Prostate gland (tissue), 2 donors: ENCODE data around the gene MAD2L2. TPM values are rescaled to one million over a fixed set of nuclear protein-coding genes. Genes with fewer than 3 reads are reported as not detected.

Experiments used
- DNase-seq: peaks from one replicate; pipeline ENCODE4 v3.0.0-alpha.2; 2019; ENCODE audit warnings: low spot score
- H3K27ac ChIP-seq, 2 donors: fragments of 200-600 bp; sonication (generic); 2 replicates each; pipeline ENCODE4 v1.5.1; 2017 to 2019
- H3K27me3 ChIP-seq: fragments of 200-600 bp; sonication (generic); replicated peaks from 2 replicates; pipeline ENCODE4 v1.5.1; 2019; ENCODE audit not compliant: insufficient read depth
- H3K36me3 ChIP-seq, 2 donors: fragments of 200-600 bp; sonication (generic); 1 replicate in 1 of 2; 2 replicates in 1 of 2; pipeline versions ENCODE4 v1.5.1 to v1.8.1; 2017 to 2019
- H3K4me1 ChIP-seq: fragments of 200-600 bp; sonication (generic); replicated peaks from 2 replicates; pipeline ENCODE4 v1.5.1; 2019
- H3K4me3 ChIP-seq, 2 donors: fragments of 200-600 bp; sonication (generic); 2 replicates each; pipeline ENCODE4 v1.5.1; 2017 to 2019
- H3K9me3 ChIP-seq: fragments of 200-600 bp; sonication (generic); 2 replicates; pipeline ENCODE4 v1.5.1; 2017
- POLR2A ChIP-seq: fragments of 450-650 bp; IDR thresholded peaks from one replicate; pipeline ENCODE4 v1.6.1; 2016; ENCODE audit warnings: antibody characterized with exemption, mild to moderate bottlenecking
- POLR2AphosphoS5 ChIP-seq: sonication (generic); formaldehyde crosslinking; IDR thresholded peaks from one replicate; pipeline ENCODE4 v1.6.1; 2017; ENCODE audit warnings: antibody characterized with exemption
- WGBS: methylation state at CpG from one replicate; pipeline ENCODE4 v1.1.5; 2018; 5-methylcytosine and 5-hydroxymethylcytosine counted together
- intact Hi-C: fragments of 100-400 bp; cut with DNase I; formaldehyde crosslinking; loops from one replicate; pipeline ENCODE4 v1.14.2; 2022
- total RNA-seq, 2 donors: library from RNA; depleted of rRNA; stranded (reverse); fragments of >200 nt; gene quantifications; one replicate each; pipeline ENCODE4 v1.1.0, GENCODE V29; 2016
- TF ChIP-seq, protein P1 (sequence below), 4 experiments: fragments of 200-600 bp in 2 of 4; fragments of 450-650 bp in 2 of 4; sonication (generic) in 2 of 4; IDR thresholded peaks; 1 replicate in 3 of 4; 2 replicates in 1 of 4; pipeline ENCODE4 v1.5.1; 2016 to 2019; ENCODE audit warnings: antibody characterized with exemption in 4 of 4, mild to moderate bottlenecking in 2 of 4, moderate library complexity in 2 of 4

MAD2L2 gene
- total RNA-seq, 2 donors from 2014 or later = 37.3 to 67.8 TPM

DNA sequence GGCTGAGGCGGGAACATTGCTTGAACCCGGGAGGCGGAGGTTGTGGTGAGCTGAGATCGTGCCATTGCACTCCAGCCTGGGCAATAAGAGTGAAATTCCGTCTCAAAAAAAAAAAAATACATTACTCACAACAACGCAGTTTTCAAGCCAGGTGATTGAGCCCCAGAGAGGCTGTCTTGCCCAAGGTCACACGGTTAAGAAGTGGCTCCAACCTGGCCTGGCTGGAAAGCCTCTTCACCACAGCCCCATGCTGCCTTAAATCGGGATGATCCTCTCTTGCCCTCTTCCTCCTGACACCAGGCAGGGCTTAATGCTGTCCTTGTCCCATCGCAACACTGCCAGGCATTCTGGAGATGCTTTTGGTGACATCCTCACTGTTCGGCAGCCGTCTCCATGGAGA, 32.1 kb upstream of the MAD2L2 start:
- Histone ChIP-seq H3K27me3 (no peaks in the 10 kb centered on the region), H3K4me1 (no peaks in the 10 kb centered on the region), H3K9me3 (no peaks in the 10 kb centered on the region), H3K36me3 (no peaks in the 10 kb centered on the region), H3K4me3 (no peak overlapping the region), H3K27ac (no peak overlapping the region)
- WGBS = 89% methylated on average over 11 of the region's 11 CpGs
- no peak for DNase-seq
- intact Hi-C loops = no loop called here
- no peak for TF ChIP-seq POLR2A
- no peak for TF ChIP-seq POLR2AphosphoS5
- TF ChIP-seq, protein P1, sequence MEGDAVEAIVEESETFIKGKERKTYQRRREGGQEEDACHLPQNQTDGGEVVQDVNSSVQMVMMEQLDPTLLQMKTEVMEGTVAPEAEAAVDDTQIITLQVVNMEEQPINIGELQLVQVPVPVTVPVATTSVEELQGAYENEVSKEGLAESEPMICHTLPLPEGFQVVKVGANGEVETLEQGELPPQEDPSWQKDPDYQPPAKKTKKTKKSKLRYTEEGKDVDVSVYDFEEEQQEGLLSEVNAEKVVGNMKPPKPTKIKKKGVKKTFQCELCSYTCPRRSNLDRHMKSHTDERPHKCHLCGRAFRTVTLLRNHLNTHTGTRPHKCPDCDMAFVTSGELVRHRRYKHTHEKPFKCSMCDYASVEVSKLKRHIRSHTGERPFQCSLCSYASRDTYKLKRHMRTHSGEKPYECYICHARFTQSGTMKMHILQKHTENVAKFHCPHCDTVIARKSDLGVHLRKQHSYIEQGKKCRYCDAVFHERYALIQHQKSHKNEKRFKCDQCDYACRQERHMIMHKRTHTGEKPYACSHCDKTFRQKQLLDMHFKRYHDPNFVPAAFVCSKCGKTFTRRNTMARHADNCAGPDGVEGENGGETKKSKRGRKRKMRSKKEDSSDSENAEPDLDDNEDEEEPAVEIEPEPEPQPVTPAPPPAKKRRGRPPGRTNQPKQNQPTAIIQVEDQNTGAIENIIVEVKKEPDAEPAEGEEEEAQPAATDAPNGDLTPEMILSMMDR (IDR thresholded peaks at IDR 0.05) = no peak

DNA sequence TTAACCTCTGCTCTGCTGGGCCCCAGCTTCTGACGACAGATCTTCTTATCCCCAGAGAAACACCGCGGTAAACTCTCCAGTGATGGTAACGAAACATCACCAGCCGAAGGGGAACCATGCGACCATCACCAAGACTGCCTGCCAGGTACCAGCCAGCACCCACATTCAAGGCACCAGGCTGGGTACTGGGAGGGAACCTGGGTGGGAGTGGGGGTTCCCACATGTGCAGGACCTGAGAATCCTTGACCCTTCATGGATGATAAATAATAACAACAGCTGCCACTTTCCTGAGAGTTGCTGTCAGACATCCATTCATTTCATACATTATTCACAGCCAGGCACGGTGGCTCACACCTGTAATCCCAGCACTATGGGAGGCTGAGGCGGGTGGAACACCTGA, 31.3 kb upstream of the MAD2L2 start:
- H3K27me3 ChIP-seq = no peaks in the 10 kb centered on the region
- no peaks in the 10 kb centered on the region for H3K9me3 ChIP-seq
- H3K4me3 ChIP-seq = no peak overlapping the region
- intact Hi-C loops = no loop called here
- TF ChIP-seq, protein P1 (IDR thresholded peaks at IDR 0.05) = no peak
- no peak for TF ChIP-seq POLR2AphosphoS5
- TF ChIP-seq POLR2A = no peak
- H3K27ac ChIP-seq = no peak overlapping the region
- no peaks in the 10 kb centered on the region for H3K4me1 ChIP-seq
- no peaks in the 10 kb centered on the region for H3K36me3 ChIP-seq
- no peak for DNase-seq
- 95% methylated on average over 8 of the region's 8 CpGs for WGBS

DNA sequence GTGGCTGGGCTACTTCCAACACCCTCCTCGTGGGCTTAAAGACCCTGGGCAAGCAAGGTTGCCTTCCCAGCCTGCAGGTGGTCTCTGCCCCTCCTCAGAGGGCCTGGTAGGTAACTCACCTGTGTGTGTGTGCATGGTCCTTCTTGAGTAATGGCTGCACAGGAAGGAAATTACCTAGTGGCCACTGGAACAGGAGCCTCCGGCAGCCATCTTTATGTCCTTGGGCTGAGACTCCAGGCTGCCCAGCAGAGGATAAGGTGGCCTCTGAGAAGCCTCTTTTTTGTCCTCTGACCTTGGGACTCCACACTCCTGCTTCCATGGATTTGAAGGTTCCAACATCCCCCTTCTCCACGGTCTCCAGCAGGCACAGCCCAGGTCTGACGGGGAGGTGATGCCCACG, 30.5 kb upstream of the MAD2L2 start:
- intact Hi-C loops = no loop called here
- H3K27me3 ChIP-seq = no peaks in the 10 kb centered on the region
- no peak for DNase-seq
- H3K27ac ChIP-seq = no peak overlapping the region
- no peak for TF ChIP-seq POLR2AphosphoS5
- no peak for TF ChIP-seq POLR2A
- TF ChIP-seq, protein P1 (IDR thresholded peaks at IDR 0.05) = no peak
- WGBS = 95% methylated on average over 5 of the region's 5 CpGs
- no peak overlapping the region for H3K4me3 ChIP-seq
- H3K36me3 ChIP-seq = no peaks in the 10 kb centered on the region
- no peaks in the 10 kb centered on the region for H3K4me1 ChIP-seq
- no peaks in the 10 kb centered on the region for H3K9me3 ChIP-seq

DNA sequence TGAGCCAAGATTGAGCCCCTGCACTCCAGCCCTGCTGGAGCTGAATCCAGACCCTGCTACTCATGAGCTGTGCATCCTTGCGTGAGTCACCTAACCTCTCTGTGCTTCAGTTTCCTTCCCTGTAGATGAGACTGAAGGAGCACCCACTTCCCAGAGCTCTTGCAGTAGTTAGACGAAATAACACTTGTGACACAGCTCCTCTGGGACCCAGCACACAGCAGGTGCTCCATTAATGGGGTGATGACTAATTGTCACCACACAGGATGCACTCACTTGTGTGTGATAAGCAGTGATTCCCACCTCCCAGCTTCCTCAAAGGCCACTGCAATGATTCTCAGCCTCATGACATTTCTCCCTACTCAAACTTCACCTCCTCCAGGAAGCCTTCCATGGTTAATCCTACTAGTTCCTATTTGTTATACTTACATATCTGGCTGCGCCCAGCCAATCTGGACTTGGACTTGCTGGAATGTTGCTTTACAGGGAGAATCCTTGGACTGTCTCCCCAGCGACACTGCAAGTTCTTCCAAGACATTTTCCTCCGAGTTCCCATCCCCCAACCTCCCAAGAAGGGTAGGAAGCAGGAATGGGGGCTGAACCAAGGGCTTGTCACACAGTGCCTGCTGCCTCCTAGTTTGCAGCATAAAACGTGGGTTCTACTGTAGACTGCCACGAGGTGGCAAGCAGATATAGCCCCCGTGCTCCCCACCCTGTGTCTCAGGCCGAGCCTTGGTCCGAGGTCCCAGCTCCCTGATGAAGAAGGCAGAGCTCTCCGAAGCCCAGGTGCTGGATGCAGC, 27.8 kb upstream of the MAD2L2 start:
- Histone ChIP-seq H3K27me3 (no peaks in the 10 kb centered on the region), H3K36me3 (no peaks in the 10 kb centered on the region), H3K9me3 (no peaks in the 10 kb centered on the region), H3K4me3 (no peak overlapping the region), H3K27ac (no peak overlapping the region), H3K4me1 (no peaks in the 10 kb centered on the region)
- no peak for TF ChIP-seq POLR2A
- TF ChIP-seq, protein P1 (IDR thresholded peaks at IDR 0.05) = no peak
- TF ChIP-seq POLR2AphosphoS5 = no peak
- intact Hi-C loops = no loop called here
- DNase-seq = no peak
- 81% methylated on average over 11 of the region's 11 CpGs for WGBS
